NCI-H524 treated with DMSO at 0.1 percent for 48 hours (cell line): ENCODE data around the gene SEC14L1.

Experiments used
- DNase-seq: peaks from one replicate; lab custom pipeline; 2025; lab: John Stamatoyannopoulos, UW

The SEC14L1 gene

DNA sequence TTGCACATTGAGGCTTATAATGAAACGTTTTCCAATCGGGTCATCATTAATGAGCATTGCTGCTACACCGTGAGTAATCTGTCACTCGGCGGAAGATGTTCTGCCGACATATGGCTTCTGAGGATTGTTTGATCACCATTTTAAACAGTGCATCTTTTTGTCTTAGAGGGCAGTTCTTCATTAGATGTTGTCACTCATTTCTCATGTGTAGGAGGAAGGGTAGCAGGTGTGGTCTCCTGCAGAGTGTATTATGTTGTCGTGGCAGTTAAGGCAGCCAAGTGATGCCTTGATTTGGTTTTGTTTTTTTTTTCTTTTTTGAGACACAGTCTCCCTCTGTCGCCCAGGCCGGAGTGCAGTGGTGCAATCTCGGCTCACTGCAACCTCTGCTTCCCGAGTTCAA, 50.5 kb downstream of the SEC14L1 start:
- no peak for DNase-seq

DNA sequence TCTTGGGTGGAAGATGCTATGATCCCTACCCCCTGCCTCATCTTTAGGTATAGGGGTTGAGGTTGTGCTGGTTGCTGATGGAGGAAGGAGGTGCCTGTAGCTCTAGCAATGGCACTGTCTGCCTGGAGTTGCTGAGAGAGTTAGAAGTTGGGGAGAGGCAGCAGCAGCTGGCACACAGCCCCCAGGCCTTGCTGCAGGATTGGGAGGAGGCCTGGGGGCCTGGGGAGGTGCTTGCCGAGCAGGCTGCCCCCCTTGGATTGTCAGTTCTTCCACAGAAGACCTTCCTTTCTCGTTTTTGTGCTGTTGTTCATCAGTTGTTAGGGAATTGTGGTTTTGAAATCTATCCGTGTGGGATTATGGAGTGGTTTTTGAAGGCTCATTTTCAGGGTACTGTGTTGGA, 52.9 kb downstream of the SEC14L1 start:
- DNase-seq: no peak

DNA sequence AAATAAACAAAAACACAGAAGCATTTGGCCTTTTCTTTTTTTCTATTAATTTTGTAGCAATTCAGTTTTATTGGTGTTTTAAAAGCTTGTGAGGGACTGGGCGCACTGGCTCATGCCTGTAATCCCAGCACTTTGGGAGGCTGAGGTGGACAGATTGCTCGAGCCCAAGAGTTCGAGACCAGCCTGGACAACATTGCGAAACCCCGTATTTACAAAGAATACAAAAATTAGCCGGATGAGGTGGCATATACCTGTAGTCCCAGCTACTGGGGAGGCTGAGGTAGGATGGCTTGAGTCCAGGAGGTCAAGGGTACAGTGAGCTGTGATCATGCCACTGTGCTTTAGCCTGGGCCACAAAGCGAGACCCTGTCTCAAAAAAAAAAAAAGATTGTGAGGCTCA, 53.4 kb downstream of the SEC14L1 start:
- no peak for DNase-seq

DNA sequence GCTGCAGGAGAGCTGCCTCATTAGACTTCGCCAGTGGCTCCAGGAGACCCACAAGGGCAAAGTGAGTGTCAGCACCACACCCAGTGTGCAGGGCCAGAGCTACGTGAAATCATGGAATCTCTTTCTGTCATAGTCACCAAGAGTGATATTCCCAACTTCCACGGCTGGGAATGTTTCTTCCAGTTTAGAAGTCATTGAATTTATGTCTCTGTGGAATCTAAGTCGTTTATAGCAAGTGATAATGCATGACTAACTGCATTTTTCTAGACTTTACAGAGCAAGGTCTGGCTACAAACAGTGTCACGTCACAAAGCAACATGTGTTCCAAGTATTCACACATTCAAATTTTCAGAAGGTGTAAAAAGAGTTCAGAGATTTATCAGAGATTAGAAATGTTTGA, 55.5 kb downstream of the SEC14L1 start:
- DNase-seq: no peak

DNA sequence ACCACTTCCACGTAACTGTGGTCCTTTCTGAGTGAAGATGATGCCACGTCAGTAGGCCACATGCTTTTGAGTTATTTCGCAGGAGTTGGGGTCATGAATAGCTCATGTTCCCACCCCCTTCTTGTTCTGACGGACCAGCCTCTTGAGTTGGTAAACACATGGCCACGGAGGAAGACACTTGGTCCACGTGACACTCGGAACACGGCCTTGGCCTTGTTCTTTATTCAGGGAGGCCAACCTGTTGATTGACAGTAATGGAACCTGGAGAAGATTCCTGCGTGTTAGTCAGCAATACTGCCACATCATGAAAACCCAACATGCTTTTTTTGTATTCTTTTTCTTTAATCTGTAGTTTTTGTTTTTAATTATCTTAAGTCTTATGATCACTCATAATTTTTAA, 56.3 kb downstream of the SEC14L1 start:
- DNase-seq: no peak

DNA sequence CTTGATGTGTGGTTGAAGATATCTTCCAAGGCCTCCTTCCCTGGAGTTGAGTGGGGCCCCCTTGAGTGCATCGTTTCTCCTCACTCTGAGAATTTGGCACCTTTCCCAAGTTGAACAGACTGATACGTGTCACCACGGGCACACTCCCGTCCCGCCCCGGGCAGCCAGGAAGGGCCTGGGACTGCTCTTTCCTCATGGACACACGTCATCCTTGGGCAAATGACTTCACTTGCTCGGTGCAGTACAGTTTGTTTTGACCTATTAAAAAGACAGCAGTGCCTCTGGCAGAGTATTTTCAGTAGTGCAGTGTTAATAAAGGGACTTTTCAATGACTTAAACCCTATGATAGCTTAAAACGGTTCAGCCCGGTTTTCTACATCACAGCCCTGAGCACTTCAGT, 59.9 kb downstream of the SEC14L1 start:
- no peak for DNase-seq

DNA sequence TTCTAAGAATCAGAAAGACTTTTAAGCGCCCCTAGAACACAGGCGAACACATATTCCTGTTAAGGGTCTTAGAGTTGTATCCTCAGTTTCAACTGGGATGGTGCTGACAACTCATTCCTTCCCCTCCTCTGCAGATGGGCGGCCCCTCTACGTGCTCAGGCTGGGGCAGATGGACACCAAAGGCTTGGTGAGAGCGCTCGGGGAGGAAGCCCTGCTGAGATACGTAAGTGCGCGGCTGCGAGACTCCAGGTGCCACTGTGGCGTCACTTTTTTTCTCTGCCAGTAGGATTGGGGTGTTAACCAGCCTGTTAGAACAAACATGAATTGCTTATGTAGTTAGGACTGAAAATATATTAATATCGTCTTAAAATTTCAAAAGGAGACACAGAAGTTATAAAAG, 62.7 kb downstream of the SEC14L1 start:
- DNase-seq: no peak

DNA sequence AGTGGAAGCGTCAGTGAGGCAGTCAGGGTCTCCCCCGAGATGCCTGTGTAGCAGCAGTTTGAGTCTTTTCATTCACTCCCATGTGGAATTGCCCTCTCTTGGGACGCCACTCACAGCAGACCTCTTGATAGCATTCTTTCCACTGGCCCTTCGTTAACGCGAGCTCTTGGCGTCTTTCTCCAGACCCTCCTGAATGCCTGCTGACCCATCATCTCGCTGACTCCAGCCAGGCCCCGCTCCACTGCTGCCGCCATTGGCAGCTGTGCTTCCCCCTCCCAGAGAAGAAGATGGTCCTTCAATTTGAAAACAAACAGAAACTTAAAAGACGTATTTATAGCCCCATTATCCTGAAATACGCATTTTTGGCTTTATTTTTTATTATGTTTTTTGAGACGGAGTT, 63.1 kb downstream of the SEC14L1 start:
- DNase-seq: no peak

DNA sequence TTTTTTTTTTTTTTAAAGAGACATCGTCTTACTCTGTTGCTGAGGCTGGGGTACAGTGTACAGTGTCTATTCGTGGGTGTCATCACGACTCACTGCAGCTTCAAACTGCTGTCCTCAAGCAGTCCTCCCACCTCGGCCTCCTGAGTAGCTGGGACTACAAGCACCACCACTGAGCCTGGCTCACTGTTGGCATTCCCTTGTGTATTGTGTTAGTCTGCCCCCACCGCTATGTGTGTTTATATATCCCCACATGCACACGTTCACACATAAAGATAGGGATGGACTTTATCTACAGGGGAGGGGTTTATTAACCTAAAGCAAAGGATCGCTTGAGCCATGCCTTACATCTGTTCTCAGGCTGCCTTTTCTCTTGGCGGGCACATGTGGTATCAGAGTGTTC, 63.8 kb downstream of the SEC14L1 start:
- no peak for DNase-seq

DNA sequence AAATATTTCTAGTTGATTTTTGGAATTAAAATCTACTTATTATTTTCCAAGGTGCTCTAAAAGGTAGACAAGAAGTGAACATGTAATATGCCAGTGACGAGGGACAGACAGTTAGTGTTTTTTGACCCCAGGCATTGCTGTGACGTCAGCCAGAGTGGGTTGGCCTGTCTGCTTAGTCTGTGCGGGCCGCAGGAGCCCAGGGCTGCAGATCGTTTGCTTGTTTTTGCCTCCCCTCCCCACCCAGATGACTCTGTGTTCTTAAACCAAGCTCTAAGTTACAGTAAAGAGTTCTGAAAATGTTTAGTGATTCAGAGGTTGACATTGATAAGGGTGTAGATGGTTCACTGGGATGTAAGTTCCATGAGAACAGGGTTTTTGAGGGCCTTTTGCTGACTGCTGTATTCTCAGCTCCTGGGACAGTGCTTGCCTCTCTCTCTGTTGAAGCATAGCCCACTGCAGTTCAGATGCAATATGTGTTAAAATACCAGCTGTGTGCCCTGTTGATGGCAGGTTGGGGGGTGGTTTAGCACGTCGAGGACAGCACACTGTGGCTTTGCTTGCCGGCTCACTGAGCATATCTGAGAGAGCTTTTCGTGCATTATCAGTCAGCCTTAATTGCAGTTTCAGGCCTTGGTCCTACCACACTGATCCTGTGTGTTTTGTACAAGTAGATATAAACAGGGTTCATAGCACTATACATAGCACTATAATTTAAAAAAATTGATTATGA, 64.8 kb downstream of the SEC14L1 start:
- DNase-seq: no peak

DNA sequence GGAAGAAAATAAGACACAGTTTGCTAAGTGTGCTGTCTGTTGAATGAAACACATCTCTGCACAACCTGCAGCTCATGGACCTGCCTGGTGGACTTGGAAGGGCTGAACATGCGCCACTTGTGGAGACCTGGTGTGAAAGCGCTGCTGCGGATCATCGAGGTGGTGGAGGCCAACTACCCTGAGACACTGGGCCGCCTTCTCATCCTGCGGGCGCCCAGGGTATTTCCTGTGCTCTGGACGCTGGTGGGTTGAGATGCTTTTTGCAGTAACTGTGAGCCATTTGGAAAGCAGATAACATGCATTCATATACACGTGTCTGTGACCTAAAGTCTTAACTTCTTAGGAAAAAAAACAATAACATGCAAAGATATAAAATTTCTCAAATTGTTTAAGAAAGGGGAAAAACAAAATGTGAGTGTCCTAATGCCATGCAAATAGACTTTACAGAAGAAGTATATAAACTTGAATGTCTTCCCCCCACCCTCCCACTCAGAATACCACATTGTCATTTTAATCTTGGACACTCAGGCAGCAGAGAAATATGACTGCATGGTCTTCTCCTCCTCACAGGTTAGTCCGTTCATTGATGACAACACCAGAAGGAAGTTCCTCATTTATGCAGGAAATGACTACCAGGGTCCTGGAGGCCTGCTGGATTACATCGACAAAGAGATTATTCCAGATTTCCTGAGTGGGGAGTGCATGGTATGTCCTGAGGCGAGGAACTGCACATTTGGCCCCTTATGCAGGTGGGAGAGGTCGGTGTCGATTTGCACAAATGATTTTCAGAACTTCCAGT, 65.6 kb downstream of the SEC14L1 start:
- DNase-seq: no peak

DNA sequence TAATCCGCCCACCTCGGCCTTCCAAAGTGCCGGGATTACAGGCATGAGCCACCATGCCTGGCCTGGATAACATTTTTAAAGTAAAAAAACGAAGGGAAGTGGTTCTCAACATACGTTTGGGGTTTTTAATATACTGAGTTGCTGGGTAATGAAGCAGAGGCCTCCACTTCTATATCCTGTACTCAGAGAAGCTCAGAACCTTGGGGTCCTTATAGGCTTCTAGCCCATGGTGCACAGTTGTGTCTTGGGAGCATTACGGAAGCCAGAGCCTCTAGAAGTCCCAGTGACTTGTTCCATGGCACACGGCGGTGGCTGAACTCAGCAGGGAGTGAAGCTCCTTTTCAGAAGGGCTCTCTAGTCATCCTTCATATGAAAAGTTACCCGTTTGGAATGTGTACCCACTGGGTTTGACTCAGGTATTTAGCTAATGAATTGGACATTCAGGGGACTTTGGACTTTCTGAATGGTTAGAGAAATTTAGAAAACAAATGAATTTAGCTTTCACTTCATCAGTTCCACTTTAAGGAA, 67.0 kb downstream of the SEC14L1 start:
- no peak for DNase-seq

DNA sequence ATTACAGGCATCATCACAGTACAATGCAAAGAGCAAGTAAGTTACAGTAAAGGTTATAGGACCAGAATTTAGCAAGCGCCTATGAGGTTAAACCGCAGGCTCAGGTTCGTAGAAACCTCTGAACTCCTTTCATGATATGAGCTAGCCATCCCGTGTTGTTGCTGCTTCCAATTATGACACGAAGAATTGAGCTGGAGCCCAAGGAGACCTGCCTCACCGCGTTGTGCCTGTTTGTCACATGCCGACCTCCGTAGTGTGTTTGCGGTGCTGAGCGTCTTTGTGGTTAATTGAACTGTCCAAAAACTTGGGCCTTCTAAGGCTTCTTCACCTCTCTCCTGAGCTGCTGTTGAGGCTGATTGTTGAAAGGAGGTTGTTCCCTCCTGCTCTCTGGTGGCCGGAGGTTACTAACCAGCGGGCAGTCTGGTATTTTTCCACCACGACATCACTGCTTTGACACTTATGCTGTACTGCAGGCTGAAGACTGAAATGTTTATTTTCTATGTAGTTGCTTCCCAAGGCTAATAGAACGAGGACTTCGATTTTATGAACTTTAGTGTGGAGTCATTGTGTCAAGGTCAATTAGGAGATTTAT, 67.5 kb downstream of the SEC14L1 start:
- no peak for DNase-seq

DNA sequence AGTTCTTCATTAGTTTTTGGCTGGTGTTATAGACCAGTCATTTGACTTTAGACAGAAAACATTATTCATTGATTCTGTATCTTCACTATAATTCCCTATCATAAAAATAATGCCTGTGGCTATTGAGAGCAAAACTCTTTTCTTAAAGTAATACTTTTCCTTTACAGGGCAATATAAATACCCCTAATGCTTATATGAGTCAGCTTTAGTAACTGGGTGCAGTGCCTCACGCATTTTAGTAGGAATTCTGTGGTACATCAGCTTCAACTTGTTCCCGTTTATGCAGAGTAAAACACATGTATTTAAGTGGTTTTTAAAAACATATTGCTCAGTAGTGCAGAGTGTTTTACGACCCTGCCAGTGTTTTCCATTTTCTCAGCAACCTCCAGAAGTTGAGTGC, 68.1 kb downstream of the SEC14L1 start:
- no peak for DNase-seq

DNA sequence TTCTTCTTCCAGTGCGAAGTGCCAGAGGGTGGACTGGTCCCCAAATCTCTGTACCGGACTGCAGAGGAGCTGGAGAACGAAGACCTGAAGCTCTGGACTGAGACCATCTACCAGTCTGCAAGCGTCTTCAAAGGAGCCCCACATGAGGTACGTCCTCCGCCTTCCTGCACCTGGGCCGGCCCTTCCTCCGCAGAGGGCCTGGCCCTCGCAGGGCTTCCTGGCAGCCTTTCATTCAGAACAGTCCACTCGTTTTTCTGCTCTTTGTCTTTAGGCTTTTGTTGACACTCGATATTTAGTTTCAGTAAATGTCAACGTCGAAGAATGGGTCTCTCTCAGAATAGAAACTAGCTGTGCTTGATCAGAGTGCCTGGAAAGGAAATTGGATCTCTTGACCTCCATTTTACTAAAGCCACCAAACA, 68.6 kb downstream of the SEC14L1 start:
- DNase-seq: no peak

DNA sequence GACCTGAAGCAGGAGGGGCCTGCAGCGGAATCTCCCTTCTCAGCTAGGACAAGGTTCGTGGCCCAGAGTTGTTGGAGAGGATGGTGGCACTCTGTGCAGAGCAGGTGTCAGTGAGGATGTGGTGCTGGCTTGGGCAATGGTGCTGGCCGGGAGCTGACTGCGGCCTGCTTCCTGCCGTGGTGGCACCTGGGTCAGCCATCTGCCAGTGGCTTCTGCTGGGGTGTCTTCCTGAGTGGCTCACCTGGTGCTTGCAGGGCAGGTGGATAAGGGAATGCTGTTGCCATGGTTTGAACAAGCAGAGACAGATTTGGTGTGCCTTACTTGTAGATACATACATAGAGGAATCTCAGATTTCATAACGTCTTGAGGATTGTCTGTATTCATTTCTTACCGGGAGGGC, 69.6 kb downstream of the SEC14L1 start:
- DNase-seq: no peak

DNA sequence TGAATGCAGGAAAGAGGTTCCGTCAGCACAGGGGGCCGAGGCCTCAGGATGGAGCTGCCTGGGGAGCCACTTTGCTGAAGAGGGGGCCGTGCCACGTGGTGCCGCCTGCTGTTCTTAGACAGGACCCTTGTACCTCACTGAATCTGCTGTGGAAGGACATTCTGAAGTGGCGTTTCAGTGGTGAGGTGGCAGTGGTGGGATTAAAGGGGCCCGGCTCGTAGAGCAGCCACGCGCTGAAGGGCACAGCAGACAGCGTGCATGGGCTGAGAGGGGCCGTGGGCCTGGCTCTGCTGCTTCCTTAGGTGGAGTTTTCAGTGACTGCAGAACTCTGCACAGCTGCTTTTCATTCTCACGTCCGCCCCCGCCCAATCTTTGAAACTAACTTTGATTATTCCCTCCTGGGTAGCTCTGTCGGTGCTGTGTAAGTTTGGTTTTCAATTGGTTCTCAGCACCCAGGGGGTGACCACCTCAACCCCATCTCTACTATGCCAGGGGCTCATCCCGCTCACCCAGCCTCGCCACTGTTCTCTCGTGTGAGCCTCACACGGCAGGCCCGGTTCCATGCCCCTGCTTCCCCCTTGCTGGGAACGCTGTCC, 70.3 kb downstream of the SEC14L1 start:
- DNase-seq: no peak

DNA sequence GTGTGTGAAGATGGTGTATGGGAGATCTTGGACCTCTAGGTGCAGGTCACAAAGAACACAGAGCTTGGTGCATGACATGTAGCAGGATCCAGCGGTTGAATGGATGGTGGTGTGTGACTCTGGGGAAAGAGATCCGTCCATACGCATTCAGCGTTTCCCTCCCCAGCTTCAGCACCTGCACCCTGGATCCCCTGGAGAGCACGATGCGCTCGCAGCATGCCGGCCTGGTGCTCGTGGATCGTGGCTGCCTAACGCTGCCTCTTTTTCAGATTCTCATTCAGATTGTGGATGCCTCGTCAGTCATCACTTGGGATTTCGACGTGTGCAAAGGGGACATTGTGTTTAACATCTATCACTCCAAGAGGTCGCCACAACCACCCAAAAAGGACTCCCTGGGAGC, 70.9 kb downstream of the SEC14L1 start:
- DNase-seq: no peak

DNA sequence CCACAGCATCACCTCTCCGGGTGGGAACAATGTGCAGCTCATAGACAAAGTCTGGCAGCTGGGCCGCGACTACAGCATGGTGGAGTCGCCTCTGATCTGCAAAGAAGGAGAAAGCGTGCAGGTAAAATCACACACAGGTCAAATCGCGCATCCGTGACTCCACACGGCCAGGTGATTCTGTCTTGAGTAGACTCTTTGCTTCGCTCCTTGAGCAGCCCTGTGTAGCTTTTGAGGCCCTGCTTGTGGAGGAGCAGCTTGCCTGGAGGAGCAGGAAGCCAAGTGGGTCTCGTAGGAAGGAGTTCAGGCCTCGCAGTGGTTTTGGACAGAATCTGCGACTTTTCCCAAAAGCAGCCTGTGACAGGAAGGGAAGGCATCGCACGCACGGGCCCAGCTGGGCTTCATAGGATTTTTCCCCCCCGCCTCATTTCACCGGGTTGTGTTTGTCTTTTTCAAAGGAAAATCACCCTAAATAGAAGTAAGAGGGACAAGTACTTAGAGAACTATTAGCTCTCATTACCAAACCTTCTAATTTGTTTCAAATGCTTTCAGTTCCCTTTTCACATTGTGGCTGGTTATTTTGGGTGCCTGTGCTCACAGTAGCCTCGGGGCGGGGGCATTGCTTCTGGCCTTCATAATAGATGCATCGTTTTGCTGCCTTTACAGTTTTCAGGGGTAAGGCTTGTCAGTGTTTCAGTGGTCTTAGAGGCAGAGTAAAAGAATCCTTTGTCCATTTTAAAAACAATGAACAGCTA, 71.5 kb downstream of the SEC14L1 start:
- no peak for DNase-seq

DNA sequence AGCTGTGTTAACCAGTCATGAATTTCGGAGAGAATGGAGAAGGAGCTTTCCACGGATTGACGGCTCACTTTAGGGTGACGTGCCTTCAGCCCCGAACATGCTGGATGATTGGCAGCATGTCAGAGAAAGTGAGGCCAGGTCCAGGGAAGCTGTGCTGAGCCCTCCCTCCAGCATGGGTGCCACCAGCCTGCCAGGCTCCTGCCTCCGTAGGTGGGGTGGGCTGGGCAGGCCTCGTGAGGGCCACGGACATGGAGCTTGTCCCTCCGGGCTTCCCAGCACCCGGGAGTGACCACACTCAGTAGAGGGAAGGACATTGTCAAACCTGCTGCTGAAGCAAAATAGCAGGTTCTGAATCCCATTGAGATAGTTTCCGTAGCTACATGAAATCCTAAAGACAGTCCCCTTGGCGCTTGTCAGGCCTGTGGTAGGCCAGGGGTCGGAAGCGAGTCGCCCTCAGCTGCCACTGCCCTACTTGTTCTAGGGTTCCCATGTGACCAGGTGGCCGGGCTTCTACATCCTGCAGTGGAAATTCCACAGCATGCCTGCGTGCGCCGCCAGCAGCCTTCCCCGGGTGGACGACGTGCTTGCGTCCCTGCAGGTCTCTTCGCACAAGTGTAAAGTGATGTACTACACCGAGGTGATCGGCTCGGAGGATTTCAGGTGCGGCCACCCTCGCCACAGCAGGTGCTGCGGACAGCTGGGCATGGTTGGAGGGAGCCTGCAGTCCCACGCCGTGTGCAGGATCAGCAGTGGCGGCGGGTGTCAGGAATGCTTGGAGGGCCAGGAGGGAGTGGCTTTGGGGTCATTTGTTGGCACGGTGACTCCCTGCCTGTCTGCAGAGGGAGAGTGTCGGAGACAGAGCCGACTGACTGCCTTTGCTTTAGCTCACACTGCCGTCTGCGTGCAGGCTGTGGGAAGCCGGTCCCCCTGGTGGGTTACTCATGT, 72.3 kb downstream of the SEC14L1 start:
- DNase-seq: no peak

DNA sequence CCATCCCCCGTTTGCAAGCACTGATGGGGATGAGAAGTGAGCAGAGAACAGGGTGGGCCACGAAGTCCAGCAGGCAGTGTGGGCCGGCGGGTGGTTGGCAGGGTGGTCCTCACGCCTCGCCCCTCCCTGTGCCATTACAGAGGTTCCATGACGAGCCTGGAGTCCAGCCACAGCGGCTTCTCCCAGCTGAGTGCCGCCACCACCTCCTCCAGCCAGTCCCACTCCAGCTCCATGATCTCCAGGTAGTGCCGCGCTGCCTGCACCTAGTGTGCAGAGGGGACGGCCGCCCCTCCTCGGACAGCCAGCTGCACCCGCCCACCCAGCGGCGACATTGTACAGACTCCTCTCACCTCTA, 73.0 kb downstream of the SEC14L1 start:
- no peak for DNase-seq
